A549 (cell line): ENCODE results near the gene RHOC.

Experiments
- CHD2 ChIP-seq: fragments of 150-350 bp; IDR thresholded peaks from 2 replicates; pipeline ENCODE4 v1.6.1; 2014; ENCODE audit warnings: low read length; ENCODE audit not compliant: partially characterized antibody
- CTCF ChIP-seq: fragments of >200 bp; sonication (Bioruptor Twin); formaldehyde crosslinking; IDR thresholded peaks from 3 replicates; pipeline ENCODE4 v1.5.1; 2016

- TF ChIP-seq CTCF (no peak), CHD2 (no peak)
Observed at GRCh38 chr1:112685913-112686312, 21.0 kb downstream of the RHOC start.
